ENCODE measurements around the gene CEL. TPM values are rescaled to one million over a fixed set of nuclear protein-coding genes. Genes with fewer than 3 reads are reported as not detected.
"Not testable (repeated sequence)": the region's sequence is repeated elsewhere in the genome, so short reads cannot be mapped to it uniquely, and the experiment has no call there.

The CEL gene
- total RNA-seq, 2 donors from 2014 or later, result 0.61 to 16.6 TPM

- H3K4me1 ChIP-seq, result no peaks in the 10 kb centered on the region
- H3K4me3 ChIP-seq, result no peak overlapping the region
- intact Hi-C loops (cut with DNase I), result no loop called here
- no peaks in the 10 kb centered on the region for H3K27me3 ChIP-seq
- H3K27ac ChIP-seq, result no peak overlapping the region
- no peak overlapping the region for H3K9ac ChIP-seq (ENCODE audit: low read depth in 2 of 2, low read length in 2 of 2)
- DNase-seq, result no peak
- no peaks in the 10 kb centered on the region for H3K9me3 ChIP-seq
- H3K36me3 ChIP-seq, result no peaks in the 10 kb centered on the region
- no peak for TF ChIP-seq CTCF (IDR thresholded peaks at IDR 0.05)
These were observed 9.8 kb downstream of the CEL start for GRCh38 chr9:133071484-133072150.

- H3K9ac ChIP-seq (ENCODE audit: low read depth in 2 of 2, low read length in 2 of 2); H3K4me1 ChIP-seq; intact Hi-C loops (cut with DNase I); H3K36me3 ChIP-seq; H3K27ac ChIP-seq; H3K9me3 ChIP-seq; H3K27me3 ChIP-seq; H3K4me3 ChIP-seq; DNase-seq: not testable (repeated sequence)
These were observed 10.4 kb downstream of the CEL start for GRCh38 chr9:133072210-133072609.

GRCh38 chr9:133073086-133074014 lies 11.6 kb downstream of the CEL start:
- no peak for DNase-seq
- intact Hi-C loops (cut with DNase I), result no loop called here
- no peak overlapping the region for H3K27ac ChIP-seq

DNA sequence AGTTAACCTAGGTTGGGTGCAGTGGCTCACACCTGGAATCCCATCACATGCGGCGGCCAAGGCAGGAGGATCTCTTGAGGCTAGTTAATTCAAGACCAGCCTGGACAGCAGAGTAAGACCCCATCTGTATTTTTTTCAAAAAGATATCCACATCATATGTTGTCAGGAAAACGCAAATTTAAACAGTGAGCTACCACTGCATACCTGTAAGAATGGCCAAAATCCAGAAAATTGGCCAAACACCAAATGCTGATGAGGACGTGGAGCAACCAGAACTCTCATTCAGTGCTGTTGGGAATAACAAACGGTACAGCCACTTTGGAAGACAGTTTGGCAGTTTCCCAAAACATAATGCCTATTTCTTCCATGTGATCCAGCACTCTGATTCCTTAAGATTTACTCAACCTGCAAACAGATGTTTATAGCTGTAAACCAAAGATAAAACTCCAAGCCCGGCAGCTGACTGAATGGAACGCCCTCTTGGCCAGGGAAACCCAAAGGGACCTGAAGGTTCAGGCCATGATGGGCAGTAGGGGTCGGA lies 12.4 kb downstream of the CEL start:
- no peak overlapping the region for H3K9ac ChIP-seq (ENCODE audit: low read depth in 2 of 2, low read length in 2 of 2)
- intact Hi-C loops (cut with DNase I), result no loop called here

More at GRCh38 chr9:133073086-133074014, 11.6 kb downstream of the CEL start:
- H3K36me3 ChIP-seq, result no peaks in the 10 kb centered on the region
- no peaks in the 10 kb centered on the region for H3K27me3 ChIP-seq
- TF ChIP-seq CTCF (IDR thresholded peaks at IDR 0.05), result no peak
- no peak overlapping the region for H3K4me3 ChIP-seq
- H3K9me3 ChIP-seq, result no peaks in the 10 kb centered on the region
- H3K9ac ChIP-seq (ENCODE audit: low read depth in 2 of 2, low read length in 2 of 2), result no peak overlapping the region
- no peaks in the 10 kb centered on the region for H3K4me1 ChIP-seq

GRCh38 chr9:133075925-133076630 lies 14.3 kb downstream of the CEL start:
- no peaks in the 10 kb centered on the region for H3K9me3 ChIP-seq
- H3K4me3 ChIP-seq, result no peak overlapping the region
- no peaks in the 10 kb centered on the region for H3K36me3 ChIP-seq
- intact Hi-C loops (cut with DNase I), result no loop called here
- H3K9ac ChIP-seq (ENCODE audit: low read depth in 2 of 2, low read length in 2 of 2), result no peak overlapping the region
- no peak overlapping the region for H3K27ac ChIP-seq
- no peaks in the 10 kb centered on the region for H3K27me3 ChIP-seq
- DNase-seq, result no peak
- no peaks in the 10 kb centered on the region for H3K4me1 ChIP-seq
- no peak for TF ChIP-seq CTCF (IDR thresholded peaks at IDR 0.05)

More for the DNA sequence above, 12.4 kb downstream of the CEL start:
- no peak for DNase-seq
- no peak for TF ChIP-seq CTCF (IDR thresholded peaks at IDR 0.05)
- Histone ChIP-seq H3K4me1 (no peaks in the 10 kb centered on the region), H3K36me3 (no peaks in the 10 kb centered on the region), H3K27me3 (no peaks in the 10 kb centered on the region), H3K27ac (no peak overlapping the region), H3K9me3 (no peaks in the 10 kb centered on the region), H3K4me3 (no peak overlapping the region)

Measured in colonic mucosa (tissue), 4 donors.